Mesenchymal stem cell (in vitro differentiated cells and primary cell): ENCODE data around the gene FCER2.

Experiments
- DNase-seq: peaks from one replicate; pipeline ENCODE4 v3.0.0-alpha.2; 2013
- H2AFZ ChIP-seq: one replicate; pipeline ENCODE4 v1.6.1; 2013; ENCODE audit warnings: low read depth, mild to moderate bottlenecking, control low read depth, inconsistent platforms, low read length, moderate library complexity
- H2AK5ac ChIP-seq: 2 replicates; pipeline ENCODE4 v1.6.1; 2013; ENCODE audit warnings: low read length, moderate library complexity, mild to moderate bottlenecking, inconsistent platforms; ENCODE audit not compliant: severe bottlenecking
- H2BK120ac ChIP-seq: one replicate; pipeline ENCODE4 v1.6.1; 2013; ENCODE audit warnings: low read depth, mild to moderate bottlenecking, inconsistent platforms, low read length, moderate library complexity
- H2BK12ac ChIP-seq, 2 experiments: one replicate each; pipeline ENCODE4 v1.6.1; 2013; ENCODE audit warnings: inconsistent platforms in 2 of 2, low read length in 2 of 2, mild to moderate bottlenecking in 2 of 2, moderate library complexity in 2 of 2, control low read depth in 1 of 2
- H2BK15ac ChIP-seq: one replicate; pipeline ENCODE4 v1.6.1; 2013; ENCODE audit warnings: mild to moderate bottlenecking, low read depth, inconsistent platforms; ENCODE audit not compliant: poor library complexity, severe bottlenecking
- H2BK5ac ChIP-seq: 2 replicates; pipeline ENCODE4 v1.6.1; 2013; ENCODE audit warnings: low read depth, mild to moderate bottlenecking, low read length, control low read depth, inconsistent platforms; ENCODE audit not compliant: poor library complexity, severe bottlenecking
- H3K14ac ChIP-seq, 2 experiments: one replicate each; pipeline ENCODE4 v1.6.1; 2013; ENCODE audit warnings: inconsistent platforms in 2 of 2, low read length in 2 of 2, control low read depth in 1 of 2, mild to moderate bottlenecking in 1 of 2, moderate library complexity in 1 of 2
- H3K18ac ChIP-seq, 2 experiments: one replicate each; pipeline ENCODE4 v1.6.1; 2013; ENCODE audit warnings: inconsistent platforms in 2 of 2, low read length in 2 of 2, control low read depth in 1 of 2, low read depth in 1 of 2, mild to moderate bottlenecking in 1 of 2
- H3K23ac ChIP-seq, 2 experiments: one replicate each; pipeline ENCODE4 v1.6.1; 2013; ENCODE audit warnings: inconsistent platforms in 2 of 2, low read length in 2 of 2, mild to moderate bottlenecking in 2 of 2, moderate library complexity in 2 of 2, control low read depth in 1 of 2
- H3K27ac ChIP-seq: 2 replicates; pipeline ENCODE4 v1.5.1; 2013; ENCODE audit warnings: mild to moderate bottlenecking, moderate library complexity, low read length, control low read depth, inconsistent platforms; ENCODE audit not compliant: poor library complexity, severe bottlenecking
- H3K27me3 ChIP-seq, 2 experiments: 2 replicates each; pipeline versions ENCODE4 v1.6.1 to v1.7.0; 2013; ENCODE audit warnings: low read length in 2 of 2, mild to moderate bottlenecking in 2 of 2, moderate library complexity in 2 of 2, control low read depth in 1 of 2, inconsistent platforms in 1 of 2; ENCODE audit not compliant: control insufficient read depth in 1 of 2, insufficient read depth in 1 of 2
- H3K36me3 ChIP-seq, 2 experiments: 2 replicates each; pipeline versions ENCODE4 v1.6.1 to v1.7.0; 2013; ENCODE audit warnings: low read length in 2 of 2, control low read depth in 1 of 2, inconsistent platforms in 1 of 2, low read depth in 1 of 2, mild to moderate bottlenecking in 1 of 2; ENCODE audit not compliant: insufficient read depth in 2 of 2, control insufficient read depth in 1 of 2
- H3K4ac ChIP-seq, 2 experiments: one replicate each; pipeline ENCODE4 v1.6.1; 2013; ENCODE audit warnings: inconsistent platforms in 2 of 2, low read length in 2 of 2, mild to moderate bottlenecking in 2 of 2, moderate library complexity in 2 of 2, control low read depth in 1 of 2, low read depth in 1 of 2
- H3K4me1 ChIP-seq: 2 replicates; pipeline ENCODE4 v1.6.1; 2013; ENCODE audit warnings: low read depth, low read length, control low read depth; ENCODE audit not compliant: control insufficient read depth, insufficient read depth
- H3K4me2 ChIP-seq: 2 replicates; pipeline ENCODE4 v1.6.1; 2013; ENCODE audit warnings: low read length, mild to moderate bottlenecking, inconsistent platforms; ENCODE audit not compliant: poor library complexity, severe bottlenecking
- H3K4me3 ChIP-seq, 2 experiments: 2 replicates each; pipeline versions ENCODE4 v1.5.1 to v1.7.0; 2013; ENCODE audit warnings: low read length in 2 of 2, mild to moderate bottlenecking in 2 of 2, control low read depth in 1 of 2, low read depth in 1 of 2; ENCODE audit not compliant: insufficient read depth in 1 of 2
- H3K79me1 ChIP-seq: replicated peaks from 2 replicates; pipeline ENCODE4 v1.6.1; 2013; ENCODE audit warnings: mild to moderate bottlenecking, control low read depth, low read length, inconsistent platforms; ENCODE audit not compliant: poor library complexity, severe bottlenecking
- H3K9ac ChIP-seq: 2 replicates; pipeline ENCODE4 v1.7.0; 2013; ENCODE audit warnings: mild to moderate bottlenecking, low read length, moderate library complexity
- H3K9me3 ChIP-seq: 2 replicates; pipeline ENCODE4 v1.7.0; 2013; ENCODE audit warnings: mild to moderate bottlenecking, low read length; ENCODE audit not compliant: control insufficient read depth
- H4K8ac ChIP-seq: one replicate; pipeline ENCODE4 v1.6.1; 2013; ENCODE audit warnings: inconsistent platforms, mild to moderate bottlenecking, low read length, moderate library complexity
- H4K91ac ChIP-seq: one replicate; pipeline ENCODE4 v1.6.1; 2013; ENCODE audit warnings: mild to moderate bottlenecking, low read length, inconsistent platforms
- WGBS: methylation state at CpG from one replicate; pipeline ENCODE4 v1.1.7; 2013; ENCODE audit warnings: mixed read lengths; 5-methylcytosine and 5-hydroxymethylcytosine counted together

FCER2 gene

DNA sequence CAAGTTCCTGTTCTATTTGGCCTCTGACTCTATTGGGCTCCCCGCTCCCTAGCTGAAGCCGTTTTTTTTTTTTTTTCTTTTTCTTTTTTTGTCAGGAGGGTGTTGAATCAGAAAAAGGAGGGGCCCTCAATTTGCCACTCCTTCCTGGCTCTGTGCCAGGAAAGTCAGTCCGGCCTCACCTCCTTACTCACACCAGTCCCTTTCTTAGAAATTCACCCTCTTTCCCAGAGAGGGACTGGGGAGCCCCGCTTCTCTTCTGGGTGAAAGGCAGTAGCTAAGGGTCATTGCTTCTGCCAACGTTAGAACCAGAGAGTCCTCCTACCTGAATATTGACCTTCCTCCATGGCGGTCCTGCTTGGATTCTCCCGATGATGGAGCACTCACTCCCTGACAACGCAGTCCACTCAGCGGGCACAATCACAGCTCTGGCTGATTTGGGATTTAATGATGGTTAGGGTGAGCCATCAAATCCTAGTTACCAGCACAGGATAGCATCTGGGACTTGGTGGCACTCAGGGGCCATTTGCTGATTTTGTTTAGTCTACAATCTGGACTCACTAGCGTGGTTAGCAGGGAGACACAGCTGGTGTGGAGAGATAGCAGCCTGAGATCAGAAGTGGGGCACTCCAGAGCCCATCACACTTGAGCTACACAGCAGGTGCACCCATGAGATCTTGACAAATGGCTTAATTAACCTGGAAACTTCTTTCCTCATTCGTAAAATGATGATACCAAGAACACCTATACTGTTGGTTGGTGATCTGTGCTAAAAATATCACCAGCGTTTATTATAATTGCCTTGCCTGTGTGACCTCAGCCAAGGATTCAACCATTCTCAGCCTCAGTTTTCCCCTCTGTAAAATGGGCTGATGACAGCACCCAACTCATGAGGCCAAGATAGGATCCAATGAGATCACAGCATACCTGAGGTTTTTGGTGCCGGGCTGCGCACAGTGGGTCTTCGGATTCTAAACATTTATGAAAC, 2.2 kb downstream of the FCER2 start:
- Histone ChIP-seq H2BK12ac (no peak overlapping the region), H3K23ac (no peak overlapping the region), H3K4me3 (no peak overlapping the region), H3K27me3 (peaks cover 18 to 69% of the 10 kb centered on the region in 2 experiments), H2AFZ (no peak overlapping the region), H3K9me3 (no peaks in the 10 kb centered on the region), H3K4me2 (no peak overlapping the region), H3K18ac (no peak overlapping the region), H4K91ac (no peak overlapping the region), H2BK5ac (no peak overlapping the region), H2BK120ac (no peak overlapping the region), H2BK15ac (no peak overlapping the region), H2AK5ac (no peak overlapping the region), H4K8ac (no peak overlapping the region), H3K27ac (no peak overlapping the region), H3K36me3 (no peaks in the 10 kb centered on the region), H3K79me1 (no peaks in the 10 kb centered on the region), H3K4ac (no peak overlapping the region), H3K4me1 (no peaks in the 10 kb centered on the region), H3K9ac (no peak overlapping the region), H3K14ac (no peak overlapping the region)
- no peak for DNase-seq
- WGBS, result 77% methylated on average over 14 of the region's 15 CpGs

DNA sequence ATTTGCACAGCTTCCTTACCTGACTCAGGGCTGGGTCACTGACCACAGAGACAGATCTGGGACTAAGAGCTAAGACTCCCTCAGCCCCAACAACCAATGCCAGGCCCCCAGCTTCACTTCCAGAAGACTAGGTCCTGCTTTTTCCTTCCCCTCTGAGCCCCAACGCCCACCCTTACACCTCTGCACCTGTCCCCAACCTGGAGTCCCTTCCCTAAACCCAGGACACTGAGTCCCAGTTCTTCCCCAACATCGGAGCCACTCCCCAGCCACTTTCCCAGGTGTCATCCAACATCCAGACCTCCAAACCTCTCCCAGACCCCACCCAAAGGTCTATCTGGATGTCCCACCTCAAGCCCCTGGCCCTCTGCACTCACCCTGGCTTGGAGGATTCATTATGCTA, 2.9 kb downstream of the FCER2 start:
- Histone ChIP-seq H4K91ac (no peak overlapping the region), H2BK5ac (no peak overlapping the region), H3K4me1 (no peaks in the 10 kb centered on the region), H3K4ac (no peak overlapping the region), H3K79me1 (no peaks in the 10 kb centered on the region), H3K36me3 (no peaks in the 10 kb centered on the region), H2BK120ac (no peak overlapping the region), H4K8ac (no peak overlapping the region), H3K9me3 (no peaks in the 10 kb centered on the region), H3K9ac (no peak overlapping the region), H3K4me2 (no peak overlapping the region), H3K18ac (no peak overlapping the region), H2AFZ (no peak overlapping the region), H3K4me3 (no peak overlapping the region), H3K23ac (no peak overlapping the region), H3K14ac (no peak overlapping the region), H2BK15ac (no peak overlapping the region), H3K27ac (no peak overlapping the region), H2AK5ac (no peak overlapping the region), H2BK12ac (no peak overlapping the region), H3K27me3 (peaks cover 18 to 67% of the 10 kb centered on the region in 2 experiments)
- 38% methylated on average over 2 of the region's 2 CpGs for WGBS
- DNase-seq, result no peak

- Histone ChIP-seq H2BK5ac (no peak overlapping the region), H3K27me3 (peaks cover 18 to 65% of the 10 kb centered on the region in 2 experiments), H3K4ac (no peak overlapping the region), H3K4me3 (no peak overlapping the region), H3K23ac (no peak overlapping the region), H3K9me3 (no peaks in the 10 kb centered on the region), H2AFZ (no peak overlapping the region), H2BK12ac (no peak overlapping the region), H3K79me1 (no peaks in the 10 kb centered on the region), H3K4me2 (no peak overlapping the region), H2AK5ac (no peak overlapping the region), H4K91ac (no peak overlapping the region), H2BK15ac (no peak overlapping the region), H3K18ac (no peak overlapping the region), H3K4me1 (no peaks in the 10 kb centered on the region), H2BK120ac (no peak overlapping the region), H3K36me3 (no peaks in the 10 kb centered on the region), H3K9ac (no peak overlapping the region), H3K27ac (no peak overlapping the region), H4K8ac (no peak overlapping the region), H3K14ac (no peak overlapping the region)
- no peak for DNase-seq
- WGBS, result 49% methylated on average over 11 of the region's 11 CpGs
Observed at GRCh38 chr19:7698583-7698982, 3.3 kb downstream of the FCER2 start.

- Histone ChIP-seq H3K36me3 (no peaks in the 10 kb centered on the region), H3K4ac (no peak overlapping the region), H2BK12ac (no peak overlapping the region), H3K4me1 (no peaks in the 10 kb centered on the region), H3K14ac (no peak overlapping the region), H3K79me1 (no peaks in the 10 kb centered on the region), H2BK15ac (no peak overlapping the region), H2AFZ (no peak overlapping the region), H4K8ac (no peak overlapping the region), H3K9me3 (no peaks in the 10 kb centered on the region), H3K4me2 (no peak overlapping the region), H3K23ac (no peak overlapping the region), H2BK5ac (no peak overlapping the region), H4K91ac (no peak overlapping the region), H3K27ac (no peak overlapping the region), H3K18ac (no peak overlapping the region), H3K27me3 (peaks cover 18 to 64% of the 10 kb centered on the region in 2 experiments), H2AK5ac (no peak overlapping the region), H3K4me3 (no peak overlapping the region), H3K9ac (no peak overlapping the region), H2BK120ac (no peak overlapping the region)
- 75% methylated on average over 10 of the region's 10 CpGs for WGBS
- DNase-seq, result no peak
Observed at GRCh38 chr19:7697721-7698287, 4.1 kb downstream of the FCER2 start.
